Eye (tissue), 1 donor: ENCODE measurements around the gene PSAT1.
"Not testable (repeated sequence)": the region's sequence is repeated elsewhere in the genome, so short reads cannot be mapped to it uniquely, and the experiment has no call there.

Experiments
- DNase-seq: peaks from one replicate; pipeline ENCODE4 v3.0.0-alpha.2; 2015

The PSAT1 gene

DNA sequence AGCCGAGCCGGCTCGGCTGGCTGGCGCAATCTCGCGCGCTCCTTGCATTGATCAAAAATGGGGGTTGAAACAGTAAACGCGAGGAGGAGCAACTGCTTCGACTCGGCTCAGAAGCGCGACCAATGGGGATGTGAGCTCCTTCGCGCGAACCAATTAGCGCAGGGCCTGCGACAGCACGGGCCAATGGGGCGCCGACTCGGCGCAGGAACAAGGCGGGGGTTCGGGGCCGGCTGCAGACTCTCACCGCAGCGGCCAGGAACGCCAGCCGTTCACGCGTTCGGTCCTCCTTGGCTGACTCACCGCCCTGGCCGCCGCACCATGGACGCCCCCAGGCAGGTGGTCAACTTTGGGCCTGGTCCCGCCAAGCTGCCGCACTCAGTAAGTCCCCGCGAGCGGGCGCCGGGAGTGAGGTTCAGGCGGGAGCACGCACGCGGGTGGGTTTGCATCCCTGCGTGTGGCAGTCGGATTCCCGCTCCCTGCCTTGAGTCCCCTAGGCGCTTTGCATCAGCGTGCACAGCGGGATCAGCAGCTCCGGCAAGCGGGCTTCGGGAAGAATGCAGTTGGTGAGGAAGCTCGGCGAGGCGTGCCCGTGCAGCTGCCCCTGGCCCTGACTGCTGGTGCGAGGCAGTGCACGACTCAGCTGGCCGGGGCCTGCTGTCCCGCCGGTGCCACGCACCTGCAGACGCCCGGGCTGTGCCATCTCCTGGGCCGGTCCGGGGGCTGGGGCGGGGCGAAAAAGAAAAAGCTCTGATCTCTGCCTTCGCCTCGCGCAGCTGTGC, at the start of gene PSAT1:
Gene PSAT1 (plus strand): TSS at position 233 of the 779 bp plus-strand sequence. CDS start 86 bp downstream, at position 319.
- DNase-seq: peak; percentile 97

DNA sequence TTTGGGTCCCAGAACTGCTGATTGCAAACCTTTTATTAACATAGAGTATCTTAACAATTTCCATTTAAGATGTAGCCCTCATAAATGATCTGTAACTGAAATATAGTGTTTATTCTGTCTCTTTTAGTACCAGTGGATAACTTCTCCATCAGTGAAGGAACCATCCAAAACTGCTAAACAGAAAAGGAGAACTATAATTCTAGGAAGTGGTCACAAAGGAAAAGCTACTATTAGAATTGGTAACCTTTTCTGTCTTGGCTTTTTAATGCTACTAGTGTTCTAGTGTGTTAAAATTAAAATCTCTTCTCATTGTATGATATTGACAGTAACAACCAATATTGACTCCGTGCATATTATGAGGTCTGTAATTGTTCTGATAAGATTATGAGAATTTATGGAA, 48.3 kb upstream of the PSAT1 start:
- no peak for DNase-seq

DNA sequence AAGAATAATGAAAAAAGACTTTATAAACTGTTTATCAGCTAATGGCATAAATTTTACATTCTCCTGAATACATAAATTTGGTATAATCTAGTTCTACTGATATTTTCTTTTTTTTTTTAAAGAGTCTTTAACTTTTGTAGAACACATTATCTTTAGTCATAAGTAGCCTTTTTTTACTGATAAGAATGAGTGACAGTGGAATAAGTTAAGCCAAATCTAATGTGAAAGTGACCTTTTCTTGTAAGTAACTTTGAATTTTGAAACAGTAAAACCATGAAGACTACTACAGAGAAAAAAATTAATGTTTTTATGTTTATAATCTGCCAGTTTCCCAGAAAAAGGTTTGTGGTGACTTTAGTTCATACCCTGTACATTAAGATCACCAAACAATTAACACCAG, 47.4 kb upstream of the PSAT1 start:
- no peak for DNase-seq

DNA sequence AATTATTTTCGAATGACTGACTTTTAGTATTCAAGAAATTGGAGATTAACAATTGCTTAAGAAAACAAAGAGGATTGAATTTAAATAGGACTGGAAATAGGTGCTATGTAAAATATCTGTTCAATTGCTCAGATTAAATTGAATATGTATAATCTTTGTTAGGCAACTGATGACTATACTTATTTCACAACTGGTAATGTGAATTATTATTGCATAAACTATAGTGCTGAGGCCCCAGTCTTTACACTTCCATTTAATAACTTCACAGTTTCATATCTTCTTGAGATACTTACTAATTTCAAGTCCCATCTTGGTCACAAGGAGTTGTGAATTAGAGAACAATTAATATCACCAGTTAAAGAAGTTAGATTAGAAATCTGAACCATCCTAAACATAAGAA, 44.3 kb upstream of the PSAT1 start:
- DNase-seq: no peak

DNA sequence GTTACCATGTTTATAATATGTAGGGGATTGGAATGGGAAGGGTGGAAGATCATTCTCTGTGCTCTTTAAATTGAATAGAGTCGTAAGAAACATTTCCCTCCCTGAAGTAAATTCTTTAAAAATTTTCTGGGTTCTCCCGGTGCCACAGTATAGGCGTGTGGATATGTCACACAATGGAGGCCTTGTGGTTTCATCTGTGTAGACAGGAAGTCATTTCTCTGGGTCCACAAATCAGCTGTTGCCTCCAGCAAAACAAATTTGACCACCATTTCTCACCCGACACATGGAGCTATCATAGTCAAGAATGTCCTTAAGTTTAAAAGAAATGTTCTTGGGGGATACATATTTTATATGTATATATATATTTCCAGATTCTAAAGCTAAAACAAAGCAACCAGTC, 43.6 kb upstream of the PSAT1 start:
- DNase-seq: no peak

DNA sequence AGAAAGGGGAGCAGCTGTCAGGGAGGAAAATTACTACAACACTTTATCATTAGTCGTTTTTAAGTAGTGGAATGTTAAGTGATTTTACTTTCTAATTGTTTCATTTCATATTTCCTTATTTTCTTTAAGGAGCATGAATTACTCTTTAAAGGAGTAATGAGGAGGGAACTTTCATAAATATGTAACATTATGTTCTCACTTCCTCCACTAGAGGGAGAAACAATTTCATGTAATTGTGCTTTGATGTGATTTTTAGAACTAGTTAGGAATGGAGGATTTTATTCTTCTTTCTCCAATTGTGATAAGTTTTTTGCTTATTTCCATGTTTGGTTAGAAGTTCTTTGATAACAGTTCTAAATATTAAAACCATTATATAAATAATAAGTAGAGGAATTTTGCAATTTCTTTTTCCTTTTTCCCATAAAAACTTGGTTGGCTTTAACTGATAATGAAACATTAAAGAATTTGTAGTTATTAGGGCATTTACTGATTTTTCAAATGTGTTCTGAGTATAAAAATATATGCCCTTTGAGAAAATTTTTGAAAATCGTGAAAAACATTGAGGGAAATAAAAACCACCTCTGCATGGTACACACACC, 35.4 kb upstream of the PSAT1 start:
- DNase-seq: peak; percentile 60

DNA sequence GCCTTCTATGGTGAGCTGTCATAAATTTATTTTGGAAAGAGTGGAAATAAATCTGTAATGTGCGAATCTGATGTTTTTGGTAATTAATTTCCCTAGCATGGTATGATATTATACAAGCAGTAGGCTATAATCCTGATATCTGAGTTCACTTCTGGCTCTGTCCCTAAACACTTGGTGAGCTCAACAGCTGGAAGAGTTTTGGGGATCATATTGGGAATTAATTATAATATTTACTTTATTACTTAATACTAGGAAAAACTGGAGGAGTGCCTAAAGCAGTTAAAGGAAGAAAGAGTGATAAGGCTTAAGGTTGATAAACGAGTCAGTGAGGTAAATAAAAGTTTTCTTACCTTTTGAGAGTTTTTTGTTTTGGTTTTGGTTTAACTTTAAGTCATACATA, 34.3 kb upstream of the PSAT1 start:
- DNase-seq: no peak

DNA sequence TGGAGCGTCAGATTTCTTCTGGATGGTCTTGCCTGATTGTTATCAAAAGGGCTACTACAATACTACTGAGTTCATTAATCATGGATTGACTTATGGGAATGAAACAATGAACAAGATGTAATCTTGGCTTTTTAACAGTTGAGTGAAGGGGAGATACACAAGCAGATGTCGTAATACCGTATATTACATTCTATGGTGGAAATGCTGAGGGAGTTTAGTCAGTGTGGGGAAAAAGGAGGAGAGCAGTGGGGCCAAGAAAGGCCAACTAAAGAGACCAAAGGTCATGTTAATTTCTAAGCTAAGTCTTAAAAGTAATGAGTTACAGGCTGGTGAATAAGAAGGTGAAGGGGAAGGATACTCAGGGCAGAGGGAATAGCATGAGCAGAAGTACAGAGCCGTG, 29.0 kb upstream of the PSAT1 start:
- DNase-seq: no peak

DNA sequence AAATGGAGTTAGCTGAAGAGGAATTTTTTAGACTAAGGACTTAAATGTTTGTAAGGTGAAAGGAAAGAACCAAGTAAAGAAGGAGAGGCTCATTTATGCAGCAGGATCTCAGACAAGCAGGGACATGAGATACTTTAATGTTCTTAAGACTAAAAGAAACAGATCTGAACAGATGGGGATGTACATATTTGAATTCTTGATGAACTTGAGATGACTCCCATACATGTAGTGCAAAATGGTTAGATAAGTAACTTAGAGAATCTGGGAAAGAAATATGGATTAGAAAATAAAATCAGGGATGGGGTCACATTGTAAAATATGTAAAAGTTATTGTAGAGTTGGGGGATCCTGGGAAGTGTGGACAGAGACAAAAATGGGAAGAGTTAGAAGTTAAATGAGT, 27.1 kb upstream of the PSAT1 start:
- no peak for DNase-seq

DNA sequence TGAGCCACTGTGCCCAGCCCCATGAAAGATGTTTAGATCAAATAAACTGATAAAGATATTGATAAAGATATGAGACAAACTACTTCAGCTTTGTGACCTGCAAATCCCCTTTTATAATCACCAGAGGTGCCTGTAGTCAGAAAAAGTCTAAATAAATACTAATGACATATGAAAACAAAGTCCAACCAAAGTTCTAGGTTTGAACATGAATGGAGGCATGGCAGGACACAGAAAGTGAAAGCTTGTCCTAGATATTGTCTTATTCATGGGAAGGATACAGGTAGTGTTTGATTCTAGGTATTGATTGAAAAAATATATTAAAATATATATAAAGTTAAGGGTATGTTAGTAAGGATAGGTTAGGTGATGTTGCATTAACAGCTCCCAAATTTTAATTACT, 24.6 kb upstream of the PSAT1 start:
- no peak for DNase-seq

DNA sequence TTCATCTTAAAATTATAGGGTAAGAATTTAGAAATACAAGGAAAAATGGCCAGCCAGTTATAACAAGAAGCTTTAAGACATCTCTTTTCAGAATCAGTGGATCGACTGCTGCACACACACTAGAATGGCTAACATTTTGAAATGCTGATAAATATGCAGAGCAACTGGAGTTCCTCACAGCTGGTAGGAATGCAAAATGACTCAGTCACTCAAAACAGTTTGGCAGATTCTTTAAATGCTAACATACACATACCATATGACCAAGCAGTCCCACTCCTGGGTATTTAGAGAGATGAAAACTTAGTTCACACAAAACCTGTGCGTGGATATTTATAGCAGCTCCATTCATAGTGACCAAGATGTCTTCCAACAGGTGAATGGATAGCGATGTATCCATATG, 23.2 kb upstream of the PSAT1 start:
- DNase-seq: no peak

DNA sequence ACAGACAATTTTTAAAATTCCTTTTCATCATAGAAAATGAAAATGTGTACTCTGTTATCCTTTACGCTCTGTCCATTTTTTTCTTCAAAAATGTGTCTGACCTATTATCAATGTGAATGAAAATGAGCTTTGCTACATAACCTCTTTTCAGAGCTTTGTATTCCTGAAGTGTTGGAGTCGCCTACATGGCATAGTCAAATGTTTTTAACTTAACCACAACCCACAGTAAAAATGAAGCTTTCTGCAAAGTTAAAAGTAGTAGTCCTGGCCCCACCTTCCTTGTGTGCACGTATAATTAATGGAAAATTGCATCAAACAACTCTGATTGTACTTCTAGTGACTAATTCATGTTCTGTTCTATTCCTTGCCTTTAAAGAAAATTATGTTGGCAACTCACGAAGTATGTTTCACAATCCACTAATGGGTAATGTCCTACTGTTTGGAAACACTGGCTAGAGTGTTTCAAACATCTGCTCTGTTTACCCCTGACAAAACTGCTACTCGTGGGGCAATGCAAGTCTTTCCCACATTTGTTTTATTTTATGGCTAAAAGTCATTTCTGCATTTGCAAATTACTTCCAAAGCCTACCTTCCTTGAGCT, 18.6 kb upstream of the PSAT1 start:
- no peak for DNase-seq

DNA sequence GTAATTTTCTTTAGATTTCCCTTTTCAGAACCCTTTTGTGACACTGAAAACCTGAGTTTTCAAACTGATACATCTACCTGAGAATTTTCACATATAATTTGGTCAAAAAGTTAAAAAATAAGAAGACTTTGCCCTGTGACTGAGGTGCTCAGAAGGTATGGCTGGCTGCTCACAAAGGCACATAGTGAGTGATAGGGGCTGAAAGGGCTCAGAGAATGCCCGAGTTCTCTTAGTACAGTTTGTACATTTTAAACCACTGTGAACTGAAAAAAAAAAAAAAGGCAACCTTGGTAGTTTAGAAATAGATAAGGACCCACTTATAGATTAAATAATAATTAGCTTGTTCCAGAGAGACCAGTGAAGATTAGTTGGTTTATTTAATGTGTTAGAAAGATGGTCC, 18.1 kb upstream of the PSAT1 start:
- no peak for DNase-seq

DNA sequence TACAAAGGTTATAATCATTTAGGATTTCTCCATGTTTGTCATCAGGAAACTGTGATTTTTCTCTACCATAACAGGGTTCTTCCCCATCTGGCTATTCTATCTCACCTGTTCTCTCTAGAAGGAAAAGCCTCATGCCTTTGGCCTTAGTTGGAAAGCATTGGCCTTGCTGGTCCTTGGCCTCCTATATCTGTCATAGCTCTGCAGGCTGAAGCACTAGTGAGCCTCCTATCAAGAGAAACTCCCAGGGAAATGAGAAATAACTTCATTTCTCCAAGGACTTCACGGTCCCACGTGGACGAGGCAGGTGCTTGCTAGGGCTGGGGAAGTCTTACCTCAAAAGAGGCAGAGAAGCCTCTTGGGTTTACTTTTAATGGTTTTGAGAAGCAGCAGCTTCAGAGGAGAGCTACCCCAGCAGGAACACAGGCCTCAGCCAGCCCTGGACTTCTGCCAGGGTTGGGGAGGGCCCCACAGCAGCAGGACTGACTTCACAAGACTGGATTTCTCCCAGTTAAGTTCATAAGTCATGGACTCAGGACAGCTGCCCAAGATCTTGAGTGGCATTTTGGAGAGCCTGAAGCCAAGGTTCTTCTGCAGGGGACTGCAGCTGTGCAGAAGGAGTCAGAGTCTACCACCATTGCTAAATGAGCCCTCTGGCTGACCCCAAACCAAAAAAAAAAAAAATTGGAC, 15.8 kb upstream of the PSAT1 start:
- peak; percentile 77 for DNase-seq

DNA sequence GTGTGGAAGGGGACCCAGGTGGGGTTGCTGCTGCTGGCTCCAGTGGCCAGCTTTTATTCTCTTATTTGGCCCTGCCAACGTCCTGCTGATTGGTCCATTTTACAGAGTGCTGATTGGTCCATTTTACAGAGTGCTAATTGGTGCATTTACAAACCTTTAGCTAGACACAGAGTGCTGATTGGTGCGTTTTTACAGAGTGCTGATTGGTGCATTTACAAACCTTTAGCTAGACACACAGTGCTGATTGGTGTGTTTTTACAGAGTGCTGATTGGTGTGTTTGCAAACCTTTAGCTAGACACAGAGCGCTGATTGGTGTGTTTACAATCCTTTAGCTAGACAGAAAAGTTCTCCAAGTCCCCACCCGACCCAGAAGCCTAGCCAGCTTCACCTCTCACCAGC, 12.7 kb upstream of the PSAT1 start:
- not testable (repeated sequence) for DNase-seq

DNA sequence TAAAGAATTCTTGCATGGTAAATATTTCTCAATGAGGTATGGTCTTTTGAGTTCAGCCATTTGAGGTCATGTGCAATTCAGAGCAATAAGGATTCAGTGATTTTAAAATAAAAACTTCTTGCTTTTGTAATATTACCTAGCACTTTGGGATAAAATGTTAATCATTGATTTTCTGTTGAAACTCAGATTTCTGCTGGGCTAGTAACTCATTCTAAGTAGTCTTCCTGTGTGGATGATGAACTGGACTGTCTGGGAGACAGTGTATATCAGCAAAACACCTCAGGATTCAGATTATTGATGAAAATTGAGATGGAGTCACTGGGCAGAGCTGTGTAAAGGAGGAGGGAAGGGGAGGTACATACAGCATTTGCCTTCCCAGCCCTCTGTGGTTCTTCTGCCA, 10.8 kb upstream of the PSAT1 start:
- DNase-seq: no peak

DNA sequence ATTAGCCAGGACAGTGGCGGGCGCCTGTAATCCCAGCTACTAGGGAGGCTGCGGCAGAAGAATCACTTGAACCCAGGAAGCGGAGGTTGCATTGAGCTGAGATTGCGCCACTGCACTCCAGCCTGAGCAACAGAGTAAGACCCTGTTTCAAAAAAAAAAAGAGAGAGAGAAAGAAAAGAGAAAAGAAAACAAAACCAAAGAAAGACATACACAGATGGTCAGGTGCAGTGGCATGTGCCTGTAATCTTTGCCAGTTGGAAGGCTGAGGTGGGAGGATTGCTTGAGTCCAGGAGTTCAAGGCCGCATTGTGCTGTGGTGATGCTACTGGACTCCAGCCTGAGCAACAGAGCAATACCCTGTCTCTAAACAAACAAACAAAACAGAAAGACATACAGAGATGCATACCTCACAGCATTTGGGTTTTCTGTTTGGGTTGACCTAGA, 10.0 kb upstream of the PSAT1 start:
- DNase-seq: no peak

DNA sequence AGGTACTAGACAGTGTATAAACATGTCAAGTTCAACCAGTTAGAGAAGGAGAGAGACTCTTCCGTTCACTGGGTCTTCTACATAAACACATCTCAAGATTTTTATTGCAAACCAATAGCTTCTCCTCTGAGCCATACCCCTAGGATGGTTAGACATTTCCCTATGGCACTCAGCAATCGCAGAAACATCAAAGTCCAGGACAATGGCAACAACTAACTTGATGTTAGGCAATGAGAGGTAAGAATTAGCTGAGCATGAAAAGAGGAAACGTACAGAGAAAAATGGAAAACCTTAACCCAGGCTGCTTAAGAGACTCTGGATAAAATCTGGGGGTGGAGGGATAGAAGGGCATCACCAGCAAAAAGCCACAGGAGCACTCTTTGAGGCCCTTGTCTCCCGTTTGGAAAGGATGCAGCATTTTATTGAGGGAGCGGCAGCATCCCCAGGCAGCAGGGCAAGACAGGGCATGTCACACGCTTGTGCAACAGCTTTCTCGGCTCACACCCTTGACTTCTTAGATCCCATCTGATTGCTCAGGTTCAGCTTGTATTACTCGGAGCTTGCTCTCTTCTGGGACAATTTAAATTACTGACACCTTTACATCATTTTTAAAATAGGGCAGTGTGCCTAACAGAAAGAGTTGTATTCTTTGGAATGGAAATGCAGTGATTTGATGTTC, 8.6 kb upstream of the PSAT1 start:
- no peak for DNase-seq

DNA sequence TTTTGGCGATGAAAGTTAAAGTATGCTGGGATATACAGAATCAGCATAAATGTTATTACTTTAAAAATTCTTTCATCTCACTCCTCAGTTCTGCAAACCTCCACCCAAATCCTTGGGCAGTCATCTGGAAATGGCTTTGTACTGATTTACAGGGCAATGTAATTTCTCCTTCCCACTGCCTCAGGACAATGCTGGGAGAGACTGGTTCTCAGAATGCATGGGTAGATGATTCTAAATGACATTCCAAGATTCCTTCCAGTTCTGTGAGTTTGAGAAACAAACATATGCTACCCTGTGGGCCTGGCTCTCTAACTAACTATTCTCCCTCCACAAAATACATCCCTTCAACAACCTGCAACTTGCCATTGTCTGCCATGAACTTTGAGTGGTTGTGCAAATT, 7.5 kb upstream of the PSAT1 start:
- peak; percentile 68 for DNase-seq

DNA sequence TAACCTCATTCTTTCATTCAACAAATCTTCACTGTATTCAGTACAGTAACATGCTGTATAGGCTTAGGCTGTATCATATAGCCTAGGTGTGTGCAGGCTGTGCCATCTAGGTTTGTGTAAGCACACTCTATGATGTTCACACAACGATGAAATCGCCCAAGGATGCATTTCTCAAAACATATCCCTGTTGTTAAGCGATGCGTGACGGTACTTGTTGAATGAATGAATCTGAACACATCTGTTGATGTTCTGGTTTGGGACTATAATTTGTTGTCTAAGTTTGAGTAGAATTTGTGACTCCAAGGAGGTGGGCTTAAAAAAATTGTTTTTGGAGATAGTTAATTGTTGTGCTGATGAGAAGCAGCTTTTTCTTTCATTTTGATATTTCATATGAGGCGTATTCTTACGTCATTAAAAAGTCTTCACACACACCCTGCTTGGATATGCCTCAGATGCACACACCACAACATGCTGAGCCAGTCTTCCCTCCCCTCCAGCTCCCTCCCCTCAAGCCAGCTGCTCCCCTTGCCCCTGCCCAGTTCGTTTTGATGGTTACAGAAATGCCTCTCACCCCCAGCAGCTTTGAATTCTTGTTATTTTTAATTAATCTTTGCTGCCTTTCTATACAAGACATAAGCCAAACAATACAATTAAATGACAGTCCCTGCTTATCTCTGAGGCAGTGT, 5.5 kb upstream of the PSAT1 start:
- peak; percentile 35 for DNase-seq

DNA sequence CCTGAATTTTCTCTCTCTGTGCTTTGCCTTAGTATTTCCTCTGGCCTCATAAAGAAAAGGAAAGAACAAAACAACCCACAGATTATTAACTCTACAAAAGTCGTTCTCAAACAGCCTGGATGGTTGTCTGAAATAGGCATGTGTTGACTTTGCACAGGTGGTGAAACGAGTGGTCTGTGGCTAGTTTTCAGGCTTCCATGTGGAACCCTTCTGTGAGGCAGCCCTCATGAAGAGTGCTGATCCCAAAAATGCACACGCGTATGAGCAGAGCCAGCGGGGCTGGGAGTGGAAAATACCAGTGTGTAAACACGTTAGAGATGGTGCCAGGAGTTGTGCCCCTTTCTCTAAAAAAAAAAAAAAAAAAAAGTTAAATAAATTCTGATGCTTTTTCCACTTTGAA, 4.9 kb upstream of the PSAT1 start:
- no peak for DNase-seq

DNA sequence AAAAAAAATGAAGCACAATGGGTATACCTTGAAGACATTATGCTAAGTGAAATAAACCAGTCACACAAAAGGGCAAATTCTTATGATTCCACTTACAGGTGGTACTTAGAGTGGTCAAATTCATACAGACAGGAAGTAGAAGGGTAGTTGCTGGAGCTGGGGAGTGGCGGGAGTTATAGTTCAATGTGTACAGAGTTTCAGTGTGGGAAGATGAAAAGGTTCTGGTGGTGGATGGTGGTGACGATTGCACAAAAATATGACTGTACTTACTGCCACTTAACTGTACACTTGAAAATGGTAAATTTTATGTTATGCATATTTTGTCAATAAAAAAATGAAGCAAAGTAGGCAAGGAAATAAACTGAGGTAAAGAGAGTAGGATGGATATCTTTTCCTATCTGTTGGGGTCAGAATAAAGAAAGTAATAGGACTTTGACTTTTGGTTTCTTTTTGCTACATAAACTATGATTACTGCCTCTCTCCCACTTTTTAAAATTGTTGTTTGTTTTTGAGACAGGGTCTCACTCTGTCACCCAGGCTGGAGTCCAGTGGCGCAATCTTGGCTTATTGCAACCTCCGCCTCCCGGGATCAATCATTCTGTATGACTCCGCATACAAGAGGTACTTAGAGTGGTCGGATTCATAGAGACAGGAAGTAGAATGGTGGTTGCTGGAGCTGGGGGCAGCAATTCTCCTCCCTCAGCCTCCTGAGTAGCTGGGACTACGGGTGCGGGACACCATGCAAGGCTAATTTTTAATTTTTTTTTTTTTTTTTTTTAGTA, 4.0 kb upstream of the PSAT1 start:
- no peak for DNase-seq
